Subcutaneous adipose tissue (tissue), 4 donors: Measurements from ENCODE around the gene LAX1. TPM values are rescaled to one million over a fixed set of nuclear protein-coding genes. Genes with fewer than 3 reads are reported as not detected.

Source experiments
- small RNA-seq: library from RNA; depleted of rRNA; stranded (forward); fragments of <200 nt; gene quantifications from one replicate; pipeline ENCODE3, GENCODE V24; 2016
- total RNA-seq, 4 donors: library from RNA; depleted of rRNA; stranded (reverse); fragments of >200 nt; gene quantifications; one replicate each; pipeline ENCODE4 v1.1.0, GENCODE V29; 2016
- TF ChIP-seq, protein P1 (sequence below): fragments of 450-650 bp; IDR thresholded peaks from one replicate; pipeline ENCODE4 v1.5.1; 2016; ENCODE audit warnings: low read depth, mild to moderate bottlenecking, control low read depth, antibody characterized with exemption, moderate library complexity

The LAX1 gene
- total RNA-seq, 4 donors from 2014 or later = 0.57 to 2.1 (median 1.3) TPM

DNA sequence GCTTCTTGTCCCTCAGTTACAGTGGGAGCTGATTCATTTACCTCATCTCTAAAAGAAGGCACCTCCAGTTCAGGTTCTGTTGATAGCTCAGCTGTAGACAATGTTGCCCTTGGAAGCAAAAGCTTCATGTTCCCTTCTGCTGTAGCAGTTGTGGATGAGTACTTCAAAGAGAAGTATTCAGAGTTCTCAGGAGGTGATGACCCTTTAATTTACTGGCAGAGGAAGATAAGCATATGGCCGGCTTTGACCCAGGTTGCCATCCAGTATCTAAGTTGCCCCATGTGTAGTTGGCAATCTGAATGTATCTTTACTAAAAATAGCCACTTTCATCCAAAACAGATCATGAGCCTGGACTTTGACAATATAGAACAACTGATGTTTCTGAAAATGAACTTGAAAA, 35.0 kb downstream of the LAX1 start:
- TF ChIP-seq, protein P1, sequence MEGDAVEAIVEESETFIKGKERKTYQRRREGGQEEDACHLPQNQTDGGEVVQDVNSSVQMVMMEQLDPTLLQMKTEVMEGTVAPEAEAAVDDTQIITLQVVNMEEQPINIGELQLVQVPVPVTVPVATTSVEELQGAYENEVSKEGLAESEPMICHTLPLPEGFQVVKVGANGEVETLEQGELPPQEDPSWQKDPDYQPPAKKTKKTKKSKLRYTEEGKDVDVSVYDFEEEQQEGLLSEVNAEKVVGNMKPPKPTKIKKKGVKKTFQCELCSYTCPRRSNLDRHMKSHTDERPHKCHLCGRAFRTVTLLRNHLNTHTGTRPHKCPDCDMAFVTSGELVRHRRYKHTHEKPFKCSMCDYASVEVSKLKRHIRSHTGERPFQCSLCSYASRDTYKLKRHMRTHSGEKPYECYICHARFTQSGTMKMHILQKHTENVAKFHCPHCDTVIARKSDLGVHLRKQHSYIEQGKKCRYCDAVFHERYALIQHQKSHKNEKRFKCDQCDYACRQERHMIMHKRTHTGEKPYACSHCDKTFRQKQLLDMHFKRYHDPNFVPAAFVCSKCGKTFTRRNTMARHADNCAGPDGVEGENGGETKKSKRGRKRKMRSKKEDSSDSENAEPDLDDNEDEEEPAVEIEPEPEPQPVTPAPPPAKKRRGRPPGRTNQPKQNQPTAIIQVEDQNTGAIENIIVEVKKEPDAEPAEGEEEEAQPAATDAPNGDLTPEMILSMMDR = no peak

DNA sequence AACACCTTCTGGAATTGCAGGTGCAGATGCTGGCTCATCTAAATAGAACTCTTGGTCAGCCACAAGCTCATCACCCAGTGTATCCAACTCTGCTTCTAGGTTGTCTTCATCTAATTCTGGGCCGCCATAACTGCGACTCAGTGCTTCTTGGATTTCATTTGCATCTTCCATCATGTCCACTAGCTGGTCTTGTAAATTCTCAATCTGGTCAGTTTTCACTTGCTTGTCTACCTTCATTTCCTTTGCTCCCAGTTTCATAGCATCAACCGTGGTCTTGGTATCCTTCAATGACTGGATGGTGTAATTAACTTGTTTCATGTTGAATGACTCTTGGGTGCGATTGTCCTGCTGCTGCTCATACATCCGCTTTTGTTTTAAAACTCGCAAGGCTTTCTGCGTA, 40.7 kb downstream of the LAX1 start:
- TF ChIP-seq, protein P1 = no peak

DNA sequence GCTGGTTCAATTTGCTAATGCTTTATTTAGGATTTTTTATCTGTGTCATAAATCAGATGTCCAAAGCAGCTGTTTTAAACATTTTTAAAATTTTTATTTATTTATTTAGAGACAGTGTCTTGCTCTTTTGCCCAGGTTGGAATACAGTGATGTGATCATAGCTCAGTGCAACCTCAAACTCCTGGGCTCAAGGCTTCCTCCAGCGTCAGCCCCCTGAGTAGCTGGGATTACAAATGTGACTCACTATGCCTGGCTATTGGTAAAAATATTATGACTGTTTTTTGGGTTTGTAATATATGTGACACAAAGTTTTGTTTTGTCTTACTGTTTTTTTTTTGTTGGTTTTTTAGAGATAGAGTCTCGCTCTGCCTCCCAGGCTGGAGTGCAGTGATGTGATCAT, 42.2 kb downstream of the LAX1 start:
- TF ChIP-seq, protein P1 = no peak

DNA sequence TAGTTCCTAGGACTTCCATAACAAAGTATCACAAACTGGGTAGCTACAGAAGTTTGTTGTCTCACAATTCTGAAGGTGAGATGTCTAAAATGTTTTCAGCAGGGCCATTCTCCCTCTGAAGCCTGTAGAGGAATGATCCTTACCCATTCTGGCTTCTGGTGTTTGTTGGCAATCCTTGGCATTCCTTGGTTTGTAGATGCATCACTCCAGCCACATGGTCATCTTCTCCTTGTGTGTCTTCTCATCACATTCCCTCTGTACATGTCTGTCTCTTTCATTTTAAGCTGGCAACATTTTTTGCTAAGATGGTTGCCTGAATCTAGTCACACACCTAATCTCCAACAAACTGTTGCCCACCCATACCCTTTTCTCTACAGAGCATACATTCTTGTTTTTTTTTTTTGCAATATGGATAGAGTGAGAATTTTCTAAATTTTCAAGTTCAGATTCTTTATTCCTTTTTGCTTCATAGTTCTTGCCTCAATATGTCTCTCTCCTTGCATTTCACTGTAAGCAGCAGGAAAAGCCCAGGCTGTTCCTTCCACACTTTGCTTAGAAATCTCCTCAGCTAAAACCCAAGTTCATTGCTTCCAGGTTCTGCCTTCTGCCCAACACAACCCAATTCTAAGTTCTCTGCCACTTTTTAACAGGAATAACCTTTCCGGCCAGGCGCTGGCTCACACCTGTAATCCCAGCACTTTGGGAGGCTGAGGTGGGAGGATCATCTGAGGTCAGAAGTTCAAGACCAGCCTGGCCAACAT, 48.8 kb downstream of the LAX1 start:
- TF ChIP-seq, protein P1 = no peak

DNA sequence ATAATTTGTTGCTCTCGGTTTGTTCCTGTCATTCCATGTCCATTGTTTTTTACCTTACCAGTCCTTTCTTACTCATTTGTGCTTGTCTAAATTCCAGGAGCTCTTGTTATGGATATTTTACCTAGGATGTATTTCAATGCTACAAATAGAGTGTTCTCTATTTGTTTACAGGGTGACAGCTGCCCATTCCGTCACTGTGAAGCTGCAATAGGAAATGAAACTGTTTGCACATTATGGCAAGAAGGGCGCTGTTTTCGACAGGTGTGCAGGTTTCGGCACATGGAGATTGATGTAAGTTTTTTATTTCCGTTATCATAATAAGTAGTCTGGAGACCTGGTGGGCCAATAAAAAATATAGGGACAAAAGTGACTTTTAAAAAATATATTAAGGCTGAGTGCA, 53.4 kb downstream of the LAX1 start:
- TF ChIP-seq, protein P1 = no peak

DNA sequence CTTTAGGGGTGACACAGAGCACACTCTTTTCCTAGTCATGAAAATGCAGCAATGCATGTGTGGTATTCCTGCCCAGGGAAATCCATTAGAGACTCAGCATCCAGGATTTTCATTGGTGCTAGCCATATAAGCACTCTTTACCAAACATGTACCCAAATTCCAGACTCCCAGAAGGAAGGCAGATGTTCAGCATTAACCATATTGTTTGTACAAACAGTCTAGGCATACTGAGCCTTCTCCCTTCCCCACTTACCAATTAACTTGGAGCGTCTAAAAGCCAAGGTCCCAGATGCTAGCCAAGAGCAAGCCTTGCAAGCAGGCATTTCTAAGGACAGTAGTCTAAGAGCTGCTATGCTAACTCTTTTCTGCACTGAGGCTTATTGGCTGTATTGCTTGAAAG, 58.3 kb downstream of the LAX1 start:
- TF ChIP-seq, protein P1 = no peak

Small RNAs within 50 kb of the gene (small RNA-seq; reads per million reads assigned to genes)
- gene SNORA77 (807 reads per million, percentile 99 among the genes with 10 or more reads in this experiment), gene ZC3H11A (3.4 reads per million, percentile 64 among the genes with 10 or more reads in this experiment)

Other genes with a start within 250 kb of the LAX1 start
- 100 to 1,000 TPM in 3 of 4 donors, 10 to 100 TPM in 1; 98.3 to 164 (median 111) TPM for gene ATP2B4, start 138.4 kb upstream of the LAX1 start, total RNA-seq
- 10 to 100 TPM; 18.3 to 33.8 (median 20.2) TPM for gene ZBED6, start 30.4 kb downstream of the LAX1 start, total RNA-seq
- gene ZC3H11A, start 30.4 kb downstream of the LAX1 start, total RNA-seq = 100 to 1,000 TPM; 113 to 125 (median 121) TPM
- 100 to 1,000 TPM in 1 of 4 donors, 10 to 100 TPM in 3; 22.2 to 207 (median 45.7) TPM for gene SNRPE, start 96.4 kb downstream of the LAX1 start, total RNA-seq